HUES64 (cell line): ENCODE measurements around the gene TTLL10.

Experiments
- H3K27ac ChIP-seq: 2 replicates; pipeline ENCODE4 v1.7.0; 2013; ENCODE audit warnings: low read depth, low read length, inconsistent platforms
- H3K27me3 ChIP-seq: 2 replicates; pipeline ENCODE4 v1.6.1; 2013; ENCODE audit warnings: mild to moderate bottlenecking, low read length; ENCODE audit not compliant: insufficient read depth
- H3K36me3 ChIP-seq: 2 replicates; pipeline ENCODE4 v1.6.1; 2013; ENCODE audit warnings: mild to moderate bottlenecking, low read length; ENCODE audit not compliant: insufficient read depth
- H3K4me1 ChIP-seq: 2 replicates; pipeline ENCODE4 v1.6.1; 2013; ENCODE audit warnings: mild to moderate bottlenecking, low read length, moderate library complexity; ENCODE audit not compliant: insufficient read depth
- H3K4me3 ChIP-seq: 2 replicates; pipeline ENCODE4 v1.5.1; 2013; ENCODE audit warnings: mild to moderate bottlenecking, low read length, moderate library complexity
- H3K9ac ChIP-seq: 2 replicates; pipeline ENCODE4 v1.6.1; 2013; ENCODE audit warnings: mild to moderate bottlenecking, low read depth, low read length
- H3K9me3 ChIP-seq: 2 replicates; pipeline ENCODE4 v1.6.1; 2013; ENCODE audit warnings: low read depth, low read length; ENCODE audit not compliant: insufficient read depth
- WGBS: fragments of 150-250, 120-280 bp; methylation state at CpG from one replicate; pipeline ENCODE4 v1.1.7; 2013; ENCODE audit warnings: missing lambda C conversion rate; 5-methylcytosine and 5-hydroxymethylcytosine counted together

Gene TTLL10

DNA sequence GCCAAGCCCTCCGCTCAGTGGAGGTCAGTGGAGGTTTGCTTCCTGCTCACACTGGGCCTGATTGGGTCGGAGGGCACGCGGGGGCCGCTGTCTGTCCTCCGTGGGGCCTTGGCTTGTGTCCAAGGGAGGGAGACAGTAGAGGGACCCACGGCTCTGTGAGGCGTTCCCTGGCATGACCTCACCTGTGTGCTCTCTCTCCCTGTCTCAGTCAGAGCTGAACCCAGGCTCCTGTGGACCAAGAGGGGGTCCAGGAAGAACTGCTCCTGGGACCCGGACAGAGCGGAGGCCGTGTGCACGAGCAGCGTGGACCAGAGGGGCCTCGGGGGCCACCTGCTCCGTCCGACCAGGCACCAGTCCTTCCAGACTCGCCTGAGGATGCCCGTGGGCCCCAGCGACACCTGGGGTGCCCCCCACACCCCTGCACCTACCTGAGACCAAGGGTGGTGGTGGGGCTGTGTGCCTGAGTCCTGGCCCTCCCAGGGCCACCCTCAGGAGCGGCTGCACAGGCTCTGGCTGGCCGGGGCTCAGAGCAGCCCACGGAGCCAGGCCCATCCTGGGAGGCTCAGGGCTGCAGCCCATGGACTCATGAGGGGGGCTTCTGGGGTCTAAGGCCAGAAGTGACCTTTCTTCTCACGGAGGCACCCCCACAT is 13.3 kb upstream of the TTLL10 start:
- Histone ChIP-seq H3K9ac (no peak overlapping the region), H3K27me3 (no peaks in the 10 kb centered on the region; the same call in 1 of the 2 replicates), H3K36me3 (no peaks in the 10 kb centered on the region), H3K4me1 (peaks cover 12% of the 10 kb centered on the region; the same call in 1 of the 2 replicates), H3K4me3 (no peak overlapping the region), H3K9me3 (no peaks in the 10 kb centered on the region), H3K27ac (no peak overlapping the region)
- WGBS = 90% methylated on average over 23 of the region's 23 CpGs

DNA sequence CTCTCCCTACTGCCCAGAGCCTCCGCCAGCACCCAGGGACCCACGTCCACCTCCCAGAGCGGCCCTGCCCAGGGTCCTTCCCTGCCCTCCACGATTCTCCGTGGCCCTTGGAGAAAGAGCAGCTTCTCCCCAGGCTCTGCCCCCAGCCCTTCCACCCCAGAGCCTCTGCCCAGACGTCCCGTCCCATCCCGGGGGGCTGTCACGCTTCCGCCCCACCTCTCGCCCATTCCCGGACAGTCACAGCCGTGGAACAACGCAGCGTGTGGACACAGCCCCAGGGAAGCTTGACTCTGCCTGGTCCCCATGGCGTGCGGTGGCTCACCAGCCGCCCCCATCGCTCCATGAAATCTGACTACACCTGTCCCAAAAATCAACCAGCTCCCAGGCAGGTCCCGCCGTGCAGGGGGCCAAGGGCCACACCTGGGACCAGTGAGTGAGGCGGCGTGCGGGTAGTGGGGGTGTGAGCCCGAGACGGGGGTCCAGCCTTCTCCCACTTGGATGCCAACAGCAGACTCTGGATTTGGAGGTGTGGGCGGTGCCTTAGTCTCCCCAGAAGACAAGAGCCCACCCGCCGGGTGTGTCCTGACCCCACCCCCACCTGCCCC is 12.5 kb upstream of the TTLL10 start:
- H3K9me3 ChIP-seq = no peaks in the 10 kb centered on the region
- no peak overlapping the region for H3K27ac ChIP-seq
- no peaks in the 10 kb centered on the region for H3K36me3 ChIP-seq
- H3K4me1 ChIP-seq = peaks cover 12% of the 10 kb centered on the region; the same call in 1 of the 2 replicates
- no peak overlapping the region for H3K4me3 ChIP-seq
- H3K27me3 ChIP-seq = no peaks in the 10 kb centered on the region; the same call in 1 of the 2 replicates
- WGBS = 94% methylated on average over 29 of the region's 29 CpGs
- H3K9ac ChIP-seq = no peak overlapping the region

DNA sequence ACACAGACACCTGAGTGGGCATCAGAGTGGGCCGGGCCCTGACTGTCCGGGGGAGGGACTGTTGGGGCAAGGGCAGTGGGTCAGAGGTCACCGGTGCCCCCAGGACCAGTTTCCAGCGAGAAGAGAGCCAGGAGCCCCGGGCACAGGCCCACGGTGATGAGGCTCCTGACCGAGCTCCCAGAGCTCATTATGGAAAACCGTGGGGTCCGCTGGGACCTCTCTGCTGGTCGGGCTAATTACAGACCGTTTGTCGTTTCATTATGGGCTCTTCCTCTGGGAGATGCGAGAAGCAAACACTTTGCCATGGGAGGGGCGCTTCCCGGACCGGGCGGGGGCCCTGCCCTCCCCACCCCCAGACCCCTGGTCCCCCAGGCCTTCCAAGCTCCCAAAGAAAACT is 12.0 kb upstream of the TTLL10 start:
- H3K36me3 ChIP-seq = no peaks in the 10 kb centered on the region
- H3K4me3 ChIP-seq = no peak overlapping the region
- WGBS = 84% methylated on average over 17 of the region's 17 CpGs
- H3K27ac ChIP-seq = no peak overlapping the region
- H3K27me3 ChIP-seq = no peaks in the 10 kb centered on the region
- H3K9ac ChIP-seq = no peak overlapping the region
- no peaks in the 10 kb centered on the region for H3K9me3 ChIP-seq
- peaks cover 12% of the 10 kb centered on the region; the same call in 1 of the 2 replicates for H3K4me1 ChIP-seq

DNA sequence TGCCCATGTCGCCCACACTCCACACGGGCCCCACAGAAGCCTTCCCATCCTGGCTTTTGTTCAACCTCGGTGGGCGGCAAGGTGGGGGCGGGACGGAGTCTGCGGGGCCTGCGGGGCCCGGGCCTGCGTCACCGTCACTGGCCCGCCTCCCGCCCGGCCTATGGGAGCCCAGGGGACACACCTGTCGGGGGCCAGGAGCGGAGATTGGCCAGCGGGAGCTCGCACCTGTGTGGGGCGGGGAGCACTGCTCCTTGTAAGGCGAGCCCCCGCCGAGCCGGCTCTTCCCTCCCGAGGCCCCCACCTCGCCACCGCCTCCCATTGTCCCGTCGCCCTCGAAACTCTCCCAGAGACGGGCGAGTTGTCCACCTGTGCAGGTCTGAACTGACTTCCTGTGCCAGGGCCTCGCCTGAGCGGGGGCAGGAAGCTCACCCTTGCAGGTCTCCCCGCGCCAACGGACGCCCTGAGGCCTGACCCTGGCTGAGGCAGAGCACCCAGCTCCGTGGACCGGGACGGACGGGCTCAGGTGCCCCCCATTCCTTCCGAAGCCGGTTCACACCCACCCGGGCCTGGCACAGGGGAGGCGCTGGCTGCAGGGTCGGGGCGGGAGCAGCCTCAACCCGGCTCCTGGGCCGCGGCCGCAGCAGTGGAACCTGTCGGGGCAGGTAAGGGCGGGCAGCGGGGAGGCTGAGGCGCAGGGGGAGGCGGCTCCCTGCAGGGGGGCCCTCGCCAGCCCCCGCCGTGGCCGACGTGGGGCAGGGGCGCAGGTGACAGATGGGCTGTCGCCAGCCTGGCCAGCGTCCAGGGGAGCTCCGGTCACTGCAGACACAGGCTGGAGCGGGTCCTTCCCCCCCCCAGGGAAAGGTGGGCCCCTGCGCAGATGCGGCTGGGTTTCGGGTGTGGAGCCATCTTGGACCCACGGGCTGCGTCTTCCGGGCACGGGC is 10.8 kb upstream of the TTLL10 start:
- 0 out of 2 replicates have a peak overlapping the region, but pooled peaks have one; percentile 10 for H3K4me3 ChIP-seq
- H3K9me3 ChIP-seq = no peaks in the 10 kb centered on the region
- no peak overlapping the region for H3K27ac ChIP-seq
- peaks cover 12% of the 10 kb centered on the region; the same call in 1 of the 2 replicates for H3K4me1 ChIP-seq
- H3K27me3 ChIP-seq = no peaks in the 10 kb centered on the region
- no peaks in the 10 kb centered on the region for H3K36me3 ChIP-seq
- no peak overlapping the region; the same call in 1 of the 2 replicates for H3K9ac ChIP-seq
- 86% methylated on average over 73 of the region's 73 CpGs for WGBS

DNA sequence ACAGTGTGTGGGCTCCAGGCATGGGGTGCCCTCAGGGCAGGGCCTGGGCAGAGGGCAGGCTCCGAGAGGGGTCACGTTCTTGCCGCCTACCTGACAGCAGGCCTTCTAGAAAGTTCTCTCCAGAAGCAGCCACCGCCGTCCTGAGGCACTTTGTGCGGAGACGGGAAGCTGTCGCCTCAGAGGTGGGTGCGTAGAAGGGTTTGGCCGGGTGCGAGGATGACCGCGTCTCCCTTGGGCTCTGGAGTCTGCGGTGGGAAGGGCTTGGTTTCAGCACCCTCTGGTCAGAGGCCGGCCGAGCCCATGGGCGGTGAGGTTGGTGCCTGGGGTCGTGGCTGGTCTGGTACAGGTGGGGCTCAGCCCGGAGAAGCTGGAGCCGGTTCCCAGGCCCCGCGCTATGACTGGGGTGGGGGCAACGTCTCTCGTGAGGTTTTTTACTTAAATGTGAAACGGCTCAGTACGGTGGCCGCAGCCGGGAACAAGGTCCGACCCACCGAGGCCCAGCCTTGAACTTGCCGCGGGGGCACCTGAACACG is 10.1 kb upstream of the TTLL10 start:
- Histone ChIP-seq H3K4me1 (peaks cover 8% of the 10 kb centered on the region; the same call in 1 of the 2 replicates), H3K4me3 (no peak overlapping the region), H3K9ac (no peak overlapping the region), H3K27me3 (no peaks in the 10 kb centered on the region), H3K9me3 (no peaks in the 10 kb centered on the region), H3K27ac (no peak overlapping the region), H3K36me3 (no peaks in the 10 kb centered on the region)
- 94% methylated on average over 33 of the region's 33 CpGs for WGBS

DNA sequence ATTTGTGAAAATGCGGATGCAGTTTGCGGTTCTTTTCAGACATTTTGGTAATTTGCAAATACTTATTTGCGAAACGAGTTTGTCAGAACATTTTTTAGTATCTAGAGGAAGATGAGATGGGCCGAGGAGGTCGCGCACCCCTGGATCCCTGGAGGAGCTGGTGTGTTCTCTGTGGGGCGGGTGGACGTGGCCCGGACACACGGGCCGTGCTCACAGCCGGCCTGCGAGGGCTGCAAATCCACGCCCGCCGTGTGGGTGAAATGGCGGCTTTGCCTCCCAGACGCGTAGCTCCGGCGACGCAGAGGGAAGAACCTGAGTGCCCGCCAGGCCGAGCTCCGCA is 9.3 kb upstream of the TTLL10 start:
- H3K4me1 ChIP-seq = peaks cover 7% of the 10 kb centered on the region; the same call in 1 of the 2 replicates
- H3K4me3 ChIP-seq = no peak overlapping the region
- H3K27me3 ChIP-seq = no peaks in the 10 kb centered on the region
- 81% methylated on average over 26 of the region's 26 CpGs for WGBS
- no peak overlapping the region for H3K9ac ChIP-seq
- no peaks in the 10 kb centered on the region for H3K36me3 ChIP-seq
- no peak overlapping the region; the same call in 1 of the 2 replicates for H3K27ac ChIP-seq
- no peaks in the 10 kb centered on the region for H3K9me3 ChIP-seq

DNA sequence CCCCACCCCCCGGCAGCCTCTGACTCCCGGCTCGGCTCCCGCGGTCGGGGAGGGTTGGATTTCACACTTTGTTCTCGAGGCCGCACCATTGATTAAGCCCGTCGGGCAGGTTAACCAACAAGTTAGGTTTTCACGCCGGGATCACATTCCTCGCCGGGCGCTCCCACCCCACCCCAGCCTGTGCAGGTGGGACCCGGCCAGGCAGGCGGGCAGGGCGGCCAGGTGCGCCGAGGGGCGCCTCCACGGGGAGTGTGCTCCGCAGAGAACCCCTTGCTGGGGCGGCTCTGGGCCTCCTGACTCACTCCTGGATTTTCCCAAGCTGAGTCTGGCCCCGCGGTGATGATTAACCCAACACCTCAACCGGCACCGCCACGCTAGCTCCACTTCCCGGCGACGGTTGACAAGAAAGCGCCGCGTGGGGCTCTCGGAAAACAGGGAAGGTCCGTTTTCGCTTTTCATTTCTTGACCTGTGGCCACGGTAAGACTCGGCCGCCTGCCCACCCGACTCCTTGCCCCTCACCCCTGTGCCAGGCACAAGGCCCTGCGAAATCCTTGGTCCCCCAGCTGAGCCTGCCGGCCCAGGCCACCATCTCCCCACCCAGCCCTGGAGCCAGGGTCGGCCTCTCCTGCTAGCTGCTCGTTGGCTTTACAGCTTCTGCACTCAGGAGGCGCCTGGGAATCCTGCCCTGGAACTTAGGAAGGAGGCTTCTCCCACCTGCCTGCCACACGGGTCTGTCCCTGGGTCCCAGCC is 8.8 kb upstream of the TTLL10 start:
- no peak overlapping the region for H3K4me3 ChIP-seq
- no peak overlapping the region; the same call in none of the 2 replicates for H3K27ac ChIP-seq
- no peaks in the 10 kb centered on the region for H3K27me3 ChIP-seq
- no peaks in the 10 kb centered on the region for H3K36me3 ChIP-seq
- no peaks in the 10 kb centered on the region for H3K9me3 ChIP-seq
- no peak overlapping the region for H3K9ac ChIP-seq
- peaks cover 7% of the 10 kb centered on the region; the same call in 1 of the 2 replicates for H3K4me1 ChIP-seq
- WGBS = 68% methylated on average over 48 of the region's 48 CpGs

DNA sequence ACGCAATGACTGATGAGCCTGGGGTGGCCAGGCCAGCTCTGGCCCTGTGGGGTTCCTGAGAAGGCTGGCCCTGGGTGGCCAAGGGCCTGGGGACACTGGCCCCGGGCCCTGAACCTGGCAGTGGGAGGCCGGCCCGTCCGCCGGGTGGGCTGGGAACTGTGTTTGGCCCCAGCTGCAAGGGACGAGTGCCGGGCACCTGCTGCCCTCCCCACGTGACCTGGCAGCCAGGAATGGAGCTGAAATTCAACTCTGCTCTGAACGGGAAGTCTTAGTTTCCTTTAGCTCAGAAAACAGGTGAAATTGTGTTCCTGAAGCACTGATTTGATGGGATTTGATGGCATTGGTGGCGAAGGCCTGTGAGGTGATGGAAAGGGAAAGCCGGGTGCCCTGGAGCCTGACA is 8.2 kb upstream of the TTLL10 start:
- Histone ChIP-seq H3K4me3 (no peak overlapping the region), H3K4me1 (peaks cover 7% of the 10 kb centered on the region; the same call in 1 of the 2 replicates), H3K27ac (no peak overlapping the region)

DNA sequence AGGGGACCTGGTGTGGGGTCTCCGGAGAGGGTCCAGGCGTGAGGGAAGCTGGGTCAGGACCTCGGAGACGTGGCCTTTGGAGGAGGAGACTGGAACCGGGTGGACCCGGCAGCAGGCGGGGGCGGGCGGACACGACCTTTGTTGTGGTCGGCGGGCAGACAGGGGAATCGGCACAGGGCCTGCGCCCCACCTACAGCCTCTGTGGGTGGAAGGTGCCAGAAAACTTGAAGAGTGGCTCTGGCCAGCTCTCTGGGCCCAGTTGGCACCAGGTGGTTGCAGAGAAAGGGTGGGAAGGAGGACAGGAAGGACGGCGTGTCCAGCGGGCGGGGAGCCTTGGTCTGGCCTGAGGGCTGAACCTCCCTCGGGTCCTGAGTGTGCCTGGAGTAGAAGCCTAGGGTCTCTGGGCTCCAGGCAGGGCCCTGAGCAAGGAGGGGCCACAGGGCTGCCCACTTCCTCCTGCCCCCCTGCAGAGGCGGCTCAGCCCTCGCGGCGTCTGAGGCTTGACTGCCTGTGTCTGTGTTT is 7.7 kb upstream of the TTLL10 start:
- H3K9ac ChIP-seq = no peak overlapping the region; the same call in 1 of the 2 replicates
- H3K27me3 ChIP-seq = no peaks in the 10 kb centered on the region
- H3K9me3 ChIP-seq = no peaks in the 10 kb centered on the region
- peaks cover 7% of the 10 kb centered on the region; the same call in 1 of the 2 replicates for H3K4me1 ChIP-seq
- no peak overlapping the region for H3K27ac ChIP-seq
- H3K4me3 ChIP-seq = no peak overlapping the region
- WGBS = 90% methylated on average over 23 of the region's 23 CpGs
- no peaks in the 10 kb centered on the region for H3K36me3 ChIP-seq

More for the DNA sequence above, 8.2 kb upstream of the TTLL10 start:
- Histone ChIP-seq H3K9ac (no peak overlapping the region; the same call in 1 of the 2 replicates), H3K9me3 (no peaks in the 10 kb centered on the region), H3K27me3 (no peaks in the 10 kb centered on the region), H3K36me3 (no peaks in the 10 kb centered on the region)
- WGBS = 87% methylated on average over 12 of the region's 12 CpGs
